Panc1 (cell line): ENCODE results near the gene CCDC32. TPM values are rescaled to one million over a fixed set of nuclear protein-coding genes. Genes with fewer than 3 reads are reported as not detected.
A peak's percentile ranks its signal among the peaks of the same experiment; 100 is the strongest.

ENCODE experiments used
- ATAC-seq: fragments of 200-7000 bp; cut with Tn5 transposase; 2 replicates; pipeline ENCODE4 v1.9.1; 2020; ENCODE audit warnings: mild to moderate bottlenecking, moderate library complexity
- BruUV-seq: library from RNA; stranded (reverse); fragments of 400-500 nt; replicated peaks from 2 replicates; lab custom pipeline; 2021; lab: Mats Ljungman, UMichigan
- CTCF ChIA-PET: fragments of 300-600 bp; sonication (Branson Sonifier 250); formaldehyde crosslinking; loops from one replicate; lab custom pipeline; 2022; ENCODE audit warnings: antibody characterized with exemption; lab: Charles Lee
- POLR2A ChIA-PET: fragments of 300-600 bp; sonication (Branson Sonifier 250); formaldehyde crosslinking; loops from one replicate; lab custom pipeline; 2022; ENCODE audit warnings: antibody characterized with exemption; lab: Charles Lee
- DNase-seq: peaks from one replicate; pipeline ENCODE4 v3.0.0-alpha.2; 2010; ENCODE audit warnings: low read depth, low spot score
- H3K27ac ChIP-seq: 2 replicates; pipeline ENCODE4 v1.5.1; 2011; ENCODE audit warnings: mild to moderate bottlenecking, low read length, inconsistent platforms
- H3K27me3 ChIP-seq: fragments of 200-500 bp; sonication (Bioruptor generic); 2 replicates; pipeline ENCODE4 v1.6.0; 2014; ENCODE audit warnings: low read length, inconsistent platforms; ENCODE audit not compliant: control insufficient read depth, insufficient read depth
- H3K36me3 ChIP-seq: fragments of 200-500 bp; sonication (Bioruptor generic); 2 replicates; pipeline ENCODE4 v1.5.1; 2014; ENCODE audit warnings: inconsistent platforms, mild to moderate bottlenecking, low read length, moderate library complexity; ENCODE audit not compliant: control insufficient read depth, insufficient read depth
- H3K4me1 ChIP-seq: 2 replicates; pipeline ENCODE4 v1.5.1; 2011; ENCODE audit warnings: inconsistent platforms, mild to moderate bottlenecking, low read length, moderate library complexity; ENCODE audit not compliant: control insufficient read depth, insufficient read depth
- H3K4me3 ChIP-seq, 2 experiments: 2 replicates each; pipeline ENCODE4 v1.5.1; 2011 to 2012; ENCODE audit warnings: low read depth in 2 of 2, low read length in 2 of 2, mild to moderate bottlenecking in 2 of 2, inconsistent platforms in 1 of 2, moderate library complexity in 1 of 2
- H3K9me3 ChIP-seq: fragments of 200-500 bp; sonication (Bioruptor generic); 2 replicates; pipeline ENCODE4 v1.5.1; 2014; ENCODE audit warnings: low read depth, mild to moderate bottlenecking, inconsistent platforms, low read length, moderate library complexity; ENCODE audit not compliant: control insufficient read depth, insufficient read depth
- CTCF ChIP-seq: fragments of 450-650 bp; IDR thresholded peaks from 2 replicates; pipeline ENCODE4 v1.5.1; 2017; ENCODE audit warnings: mild to moderate bottlenecking
- POLR2AphosphoS5 ChIP-seq: IDR thresholded peaks from 2 replicates; pipeline ENCODE4 v1.6.1; 2012; ENCODE audit warnings: mild to moderate bottlenecking, low read depth, low read length, moderate library complexity
- REST ChIP-seq, 2 experiments: IDR thresholded peaks; 2 replicates each; pipeline ENCODE4 v1.6.1; 2011 to 2012; ENCODE audit warnings: low read depth in 2 of 2, control low read depth in 1 of 2, low read length in 1 of 2, mild to moderate bottlenecking in 1 of 2, moderate library complexity in 1 of 2; ENCODE audit not compliant: insufficient read depth in 1 of 2
- SIN3A ChIP-seq: IDR thresholded peaks from 2 replicates; pipeline ENCODE4 v1.6.1; 2012; ENCODE audit warnings: low read depth, mild to moderate bottlenecking, low read length, moderate library complexity, borderline replicate concordance; ENCODE audit not compliant: insufficient read depth
- TCF7L2 ChIP-seq: IDR thresholded peaks from 2 replicates; pipeline ENCODE4 v1.6.1; 2011; ENCODE audit warnings: mild to moderate bottlenecking, low read depth, low read length, inconsistent platforms
- in situ Hi-C: cut with HindIII; loops from 2 replicates; pipeline ENCODE4 v1.10.0; 2016; ENCODE audit warnings: low sequenced_read_pairs, low pct_unique_long_range_greater_than_20kb
- intact Hi-C: fragments of 100-400 bp; cut with micrococcal nuclease; formaldehyde crosslinking; loops from one replicate; pipeline ENCODE4 v1.10.0; 2022; ENCODE audit not compliant: unreplicated experiment
- total RNA-seq: library from RNA; stranded (reverse); gene quantifications from one replicate; pipeline ENCODE4 v1.2.1, GENCODE V29; 2021; ENCODE audit not compliant: unreplicated experiment

CCDC32 gene
- total RNA-seq, 1 experiment from 2014 or later = 29.8 TPM

- CTCF ChIA-PET = no interaction called here
- H3K27me3 ChIP-seq = no peaks in the 10 kb centered on the region
- no peak overlapping the region for H3K4me3 ChIP-seq
- POLR2A ChIA-PET = no interaction called here
- DNase-seq (no peak), ATAC-seq (no peak)
- H3K9me3 ChIP-seq = no peaks in the 10 kb centered on the region
- intact Hi-C loops (no loop called here), in situ Hi-C loops (no loop called here)
- BruUV-seq = no TSS peak
- H3K36me3 ChIP-seq = peaks cover 3% of the 10 kb centered on the region; the same call in 1 of the 2 replicates
- no peak for TF ChIP-seq CTCF
- H3K4me1 ChIP-seq = peaks cover 22% of the 10 kb centered on the region
- H3K27ac ChIP-seq = no peak overlapping the region
These were observed 32.2 kb upstream of the CCDC32 start for GRCh38 chr15:40597024-40597423.

GRCh38 chr15:40595773-40596172 lies 30.9 kb upstream of the CCDC32 start:
- DNase-seq (no peak), ATAC-seq (no peak)
- CTCF ChIA-PET = no interaction called here
- H3K27me3 ChIP-seq = no peaks in the 10 kb centered on the region
- POLR2A ChIA-PET = no interaction called here
- TF ChIP-seq SIN3A (no peak), POLR2AphosphoS5 (no peak), REST (IDR thresholded peaks at IDR 0.05; ENCODE audit: insufficient read depth in 1 of 2, low read depth in 2 of 2, low read length in 1 of 2) (no peak), CTCF (no peak)
- intact Hi-C loops = no loop called here
- BruUV-seq = no TSS peak
- peaks cover 27% of the 10 kb centered on the region for H3K4me1 ChIP-seq
- peak overlapping the region; percentile 68 to 77 for H3K4me3 ChIP-seq
- in situ Hi-C loops = no loop called here
- no peaks in the 10 kb centered on the region for H3K9me3 ChIP-seq
- H3K27ac ChIP-seq = peak overlapping the region; percentile 97
- peaks cover 3% of the 10 kb centered on the region; the same call in 1 of the 2 replicates for H3K36me3 ChIP-seq

GRCh38 chr15:40595219-40595618 lies 30.4 kb upstream of the CCDC32 start:
- no TSS peak for BruUV-seq
- CTCF ChIA-PET = no interaction called here
- no peak for TF ChIP-seq SIN3A
- no peak for TF ChIP-seq REST (IDR thresholded peaks at IDR 0.05; ENCODE audit: insufficient read depth in 1 of 2, low read depth in 2 of 2, low read length in 1 of 2)
- TF ChIP-seq TCF7L2 = no peak
- TF ChIP-seq CTCF = no peak
- TF ChIP-seq POLR2AphosphoS5 = no peak
- POLR2A ChIA-PET = interaction anchor here (0.9 kb wide), 1 partner anchor 189 kb away, joined by 4 read pairs; no protein-coding TSS in a partner anchor
- Histone ChIP-seq H3K9me3 (no peaks in the 10 kb centered on the region), H3K4me1 (peaks cover 29% of the 10 kb centered on the region), H3K27ac (peak overlapping the region; percentile 97), H3K27me3 (no peaks in the 10 kb centered on the region), H3K4me3 (peak overlapping the region; percentile 68 to 77), H3K36me3 (peaks cover 3% of the 10 kb centered on the region; the same call in 1 of the 2 replicates)
- in situ Hi-C loops = no loop called here
- no peak for ATAC-seq
- intact Hi-C loops = no loop called here
- no peak for DNase-seq
